ENCODE measurements around the gene RAB6B. TPM values are rescaled to one million over a fixed set of nuclear protein-coding genes. Genes with fewer than 3 reads are reported as not detected.

Gene RAB6B
- polyA plus RNA-seq, 1 experiment: 2.2 TPM

GRCh38 chr3:133854264-133855001, 41.2 kb downstream of the RAB6B start:
- no peak overlapping the region for H3K27ac ChIP-seq (ENCODE audit: low read depth, low read length)
- H3K27me3 ChIP-seq (ENCODE audit: control insufficient read depth, insufficient read depth, low read length): peaks cover 12% of the 10 kb centered on the region
- TF ChIP-seq CTCF (IDR thresholded peaks at IDR 0.05; ENCODE audit: low read depth, low read length): no peak
- H3K4me3 ChIP-seq (ENCODE audit: low read depth, low read length): no peak overlapping the region
- H3K9me3 ChIP-seq (ENCODE audit: control insufficient read depth, insufficient read depth, low read length): no peaks in the 10 kb centered on the region
- no peak for DNase-seq (ENCODE audit: low read depth, low spot score)
- ChIA-PET POLR2A (no interaction called here), CTCF (no interaction called here)

DNA sequence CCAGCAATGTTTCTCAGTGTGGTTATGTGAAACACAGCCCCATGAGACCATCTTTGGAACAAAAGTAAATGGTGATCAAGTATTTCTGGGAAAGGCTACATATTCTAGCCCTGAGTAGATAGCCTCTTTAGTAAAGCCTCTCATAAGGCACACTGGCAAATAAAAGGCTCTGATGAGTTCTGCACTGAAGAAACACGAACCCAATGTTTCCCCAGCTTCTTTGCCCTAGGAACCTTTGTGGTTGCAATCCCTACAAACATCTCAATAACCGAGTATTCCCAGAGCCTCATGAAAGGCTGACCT, 41.8 kb downstream of the RAB6B start:
- POLR2A ChIA-PET: no interaction called here
- Histone ChIP-seq H3K4me3 (ENCODE audit: low read depth, low read length) (no peak overlapping the region), H3K9me3 (ENCODE audit: control insufficient read depth, insufficient read depth, low read length) (no peaks in the 10 kb centered on the region), H3K27me3 (ENCODE audit: control insufficient read depth, insufficient read depth, low read length) (peaks cover 14% of the 10 kb centered on the region), H3K27ac (ENCODE audit: low read depth, low read length) (no peak overlapping the region)
- CTCF ChIA-PET: no interaction called here
- TF ChIP-seq CTCF (IDR thresholded peaks at IDR 0.05; ENCODE audit: low read depth, low read length): no peak
- no peak for DNase-seq (ENCODE audit: low read depth, low spot score)

GRCh38 chr3:133853063-133853924, 42.4 kb downstream of the RAB6B start:
- peaks cover 18% of the 10 kb centered on the region for H3K27me3 ChIP-seq (ENCODE audit: control insufficient read depth, insufficient read depth, low read length)
- no peak overlapping the region for H3K27ac ChIP-seq (ENCODE audit: low read depth, low read length)
- H3K9me3 ChIP-seq (ENCODE audit: control insufficient read depth, insufficient read depth, low read length): no peaks in the 10 kb centered on the region
- ChIA-PET POLR2A (no interaction called here), CTCF (no interaction called here)
- DNase-seq (ENCODE audit: low read depth, low spot score): no peak
- TF ChIP-seq CTCF (IDR thresholded peaks at IDR 0.05; ENCODE audit: low read depth, low read length): no peak
- H3K4me3 ChIP-seq (ENCODE audit: low read depth, low read length): no peak overlapping the region

DNA sequence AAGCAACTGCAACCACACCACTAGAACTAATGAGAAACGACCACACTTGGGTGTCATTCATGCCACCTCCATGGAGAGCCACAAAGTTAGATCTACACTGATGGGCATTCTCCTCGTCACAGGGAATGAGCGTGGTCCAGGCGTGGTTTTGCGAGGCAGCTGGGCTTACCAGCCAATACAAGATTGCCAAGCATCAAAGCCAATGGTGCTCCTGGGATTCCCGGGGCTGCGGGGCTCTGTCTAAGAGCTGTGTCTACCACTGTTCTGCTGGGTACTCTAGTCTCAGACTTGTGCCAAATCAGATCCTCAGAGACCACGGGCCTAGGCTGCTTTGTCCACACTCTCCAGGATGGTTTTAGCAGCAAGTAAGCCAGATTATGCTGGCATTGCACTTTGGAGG, 43.8 kb downstream of the RAB6B start:
- peaks cover 20% of the 10 kb centered on the region for H3K27me3 ChIP-seq (ENCODE audit: control insufficient read depth, insufficient read depth, low read length)
- H3K9me3 ChIP-seq (ENCODE audit: control insufficient read depth, insufficient read depth, low read length): no peaks in the 10 kb centered on the region
- no peak overlapping the region for H3K4me3 ChIP-seq (ENCODE audit: low read depth, low read length)
- no peak overlapping the region for H3K27ac ChIP-seq (ENCODE audit: low read depth, low read length)
- POLR2A ChIA-PET: no interaction called here
- CTCF ChIA-PET: no interaction called here
- no peak for DNase-seq (ENCODE audit: low read depth, low spot score)
- no peak for TF ChIP-seq CTCF (IDR thresholded peaks at IDR 0.05; ENCODE audit: low read depth, low read length)

- no peak for DNase-seq (ENCODE audit: low read depth, low spot score)
- peaks cover 20% of the 10 kb centered on the region for H3K27me3 ChIP-seq (ENCODE audit: control insufficient read depth, insufficient read depth, low read length)
- no peak overlapping the region for H3K27ac ChIP-seq (ENCODE audit: low read depth, low read length)
- POLR2A ChIA-PET: no interaction called here
- no peaks in the 10 kb centered on the region for H3K9me3 ChIP-seq (ENCODE audit: control insufficient read depth, insufficient read depth, low read length)
- CTCF ChIA-PET: no interaction called here
- TF ChIP-seq CTCF (IDR thresholded peaks at IDR 0.05; ENCODE audit: low read depth, low read length): no peak
- H3K4me3 ChIP-seq (ENCODE audit: low read depth, low read length): no peak overlapping the region
These were observed 44.3 kb downstream of the RAB6B start for GRCh38 chr3:133851266-133851906.
